ENCODE data around the gene NKX6-2.

DNA sequence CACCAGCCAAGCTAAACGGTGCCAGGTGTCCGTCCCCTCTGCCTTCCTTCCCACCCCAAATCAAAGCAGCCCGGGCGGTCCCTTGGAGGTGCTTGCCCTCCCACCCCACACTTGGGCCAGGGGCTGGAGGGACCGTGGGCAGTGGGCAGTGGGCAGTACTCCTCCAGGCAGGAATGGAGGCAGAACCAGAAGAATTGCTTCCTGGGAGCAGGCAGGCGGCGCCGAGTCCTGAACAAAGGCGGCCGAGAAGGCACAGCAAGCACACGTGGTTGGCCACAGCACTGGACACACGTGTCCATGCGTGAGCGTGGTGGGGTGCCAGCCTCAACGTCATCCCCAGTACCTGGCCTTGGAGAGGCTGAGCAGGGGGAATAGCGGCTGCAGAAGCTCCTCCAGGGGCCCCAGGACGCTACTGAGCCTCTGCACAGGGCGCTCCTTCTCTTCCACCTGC lies 48.4 kb upstream of the NKX6-2 start:
- TF ChIP-seq, protein P1, sequence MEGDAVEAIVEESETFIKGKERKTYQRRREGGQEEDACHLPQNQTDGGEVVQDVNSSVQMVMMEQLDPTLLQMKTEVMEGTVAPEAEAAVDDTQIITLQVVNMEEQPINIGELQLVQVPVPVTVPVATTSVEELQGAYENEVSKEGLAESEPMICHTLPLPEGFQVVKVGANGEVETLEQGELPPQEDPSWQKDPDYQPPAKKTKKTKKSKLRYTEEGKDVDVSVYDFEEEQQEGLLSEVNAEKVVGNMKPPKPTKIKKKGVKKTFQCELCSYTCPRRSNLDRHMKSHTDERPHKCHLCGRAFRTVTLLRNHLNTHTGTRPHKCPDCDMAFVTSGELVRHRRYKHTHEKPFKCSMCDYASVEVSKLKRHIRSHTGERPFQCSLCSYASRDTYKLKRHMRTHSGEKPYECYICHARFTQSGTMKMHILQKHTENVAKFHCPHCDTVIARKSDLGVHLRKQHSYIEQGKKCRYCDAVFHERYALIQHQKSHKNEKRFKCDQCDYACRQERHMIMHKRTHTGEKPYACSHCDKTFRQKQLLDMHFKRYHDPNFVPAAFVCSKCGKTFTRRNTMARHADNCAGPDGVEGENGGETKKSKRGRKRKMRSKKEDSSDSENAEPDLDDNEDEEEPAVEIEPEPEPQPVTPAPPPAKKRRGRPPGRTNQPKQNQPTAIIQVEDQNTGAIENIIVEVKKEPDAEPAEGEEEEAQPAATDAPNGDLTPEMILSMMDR (IDR thresholded peaks at IDR 0.05; ENCODE audit: low read depth, low read length, poor library complexity, severe bottlenecking): no peak
- TF ChIP-seq EZH2phosphoT487 (IDR thresholded peaks at IDR 0.05; ENCODE audit: borderline replicate concordance, low read length): no peak

Measured in DOHH2 (cell line).